H1 (cell line): ENCODE data around the gene OLFML2B. TPM values are rescaled to one million over a fixed set of nuclear protein-coding genes. Genes with fewer than 3 reads are reported as not detected.

Source experiments
- CTCF ChIA-PET: fragments of 300-600 bp; sonication (Branson Sonifier 250); formaldehyde crosslinking; loops from one replicate; lab custom pipeline; 2021; ENCODE audit not compliant: partially characterized antibody; lab: Charles Lee
- POLR2A ChIA-PET: fragments of 300-600 bp; sonication (Branson Sonifier 250); formaldehyde crosslinking; loops from one replicate; lab custom pipeline; 2021; ENCODE audit warnings: inconsistent platforms; ENCODE audit not compliant: partially characterized antibody; lab: Charles Lee
- DNase-seq, 2 experiments: peaks; one replicate each; pipeline versions ENCODE4 v3.0.0 to v3.0.0-alpha.2; 2010 to 2022; ENCODE audit warnings: low spot score in 2 of 2, low read depth in 1 of 2, mixed read lengths in 1 of 2
- FAIRE-seq: peaks from 2 replicates; lab custom pipeline; 2011; peaks lifted over from hg19 to GRCh38; lab: Jason Lieb, UNC
- H2AFZ ChIP-seq: 2 replicates; pipeline ENCODE4 v1.8.1; 2012; ENCODE audit warnings: low read length, inconsistent platforms
- H2AK5ac ChIP-seq: 2 replicates; pipeline ENCODE4 v1.6.1; 2013; ENCODE audit warnings: low read depth, low read length
- H2BK120ac ChIP-seq: replicated peaks from 2 replicates; pipeline ENCODE3; 2013; ENCODE audit warnings: low read depth, low read length, inconsistent platforms
- H2BK12ac ChIP-seq: 2 replicates; pipeline ENCODE4 v1.6.1; 2013; ENCODE audit warnings: low read depth, low read length
- H2BK15ac ChIP-seq: 2 replicates; pipeline ENCODE4 v1.6.1; 2013; ENCODE audit warnings: low read length
- H2BK20ac ChIP-seq: 2 replicates; pipeline ENCODE4 v1.6.1; 2013; ENCODE audit warnings: low read length
- H2BK5ac ChIP-seq: 2 replicates; pipeline ENCODE4 v1.6.1; 2013; ENCODE audit warnings: low read depth, low read length
- H3K14ac ChIP-seq: 2 replicates; pipeline ENCODE4 v1.6.1; 2013; ENCODE audit warnings: inconsistent platforms; ENCODE audit not compliant: insufficient read length
- H3K18ac ChIP-seq: 2 replicates; pipeline ENCODE4 v1.6.1; 2013; ENCODE audit warnings: low read length; ENCODE audit errors: extremely low read depth
- H3K23ac ChIP-seq: 2 replicates; pipeline ENCODE4 v1.6.1; 2013; ENCODE audit warnings: inconsistent platforms; ENCODE audit not compliant: insufficient read length
- H3K23me2 ChIP-seq: 2 replicates; pipeline ENCODE4 v1.6.1; 2013; ENCODE audit warnings: low read depth, low read length
- H3K27ac ChIP-seq: 2 replicates; pipeline ENCODE4 v1.6.1; 2011; ENCODE audit warnings: low read depth, low read length, inconsistent platforms
- H3K27me3 ChIP-seq, 4 experiments: replicated peaks in 1 of 4; 1 replicate in 1 of 4; 2 replicates in 3 of 4; pipeline versions ENCODE4 v1.6.1 to v1.8.1; 2011 to 2013; ENCODE audit warnings: low read length in 3 of 4, mild to moderate bottlenecking in 3 of 4, inconsistent platforms in 2 of 4, mixed read lengths in 2 of 4, moderate library complexity in 1 of 4; ENCODE audit not compliant: control insufficient read depth in 3 of 4, insufficient read depth in 3 of 4; ENCODE audit errors: extremely low read depth in 1 of 4
- H3K36me3 ChIP-seq, 4 experiments: 2 replicates each; pipeline versions ENCODE4 v1.6.1 to v1.8.1; 2011 to 2013; ENCODE audit warnings: mild to moderate bottlenecking in 4 of 4, low read length in 3 of 4, moderate library complexity in 2 of 4, control low read depth in 1 of 4, inconsistent platforms in 1 of 4; ENCODE audit not compliant: insufficient read depth in 4 of 4, control insufficient read depth in 2 of 4
- H3K4ac ChIP-seq: replicated peaks from 2 replicates; pipeline ENCODE3; 2013; ENCODE audit warnings: low read length, low read depth, mixed read lengths, inconsistent platforms; ENCODE audit not compliant: insufficient read length
- H3K4me1 ChIP-seq, 4 experiments: replicated peaks in 1 of 4; 1 replicate in 1 of 4; 2 replicates in 3 of 4; pipeline versions ENCODE4 v1.6.1 to v1.8.1; 2011 to 2013; ENCODE audit warnings: low read length in 3 of 4, inconsistent platforms in 2 of 4, mixed read lengths in 1 of 4; ENCODE audit not compliant: insufficient read depth in 4 of 4, control insufficient read depth in 3 of 4
- H3K4me2 ChIP-seq, 2 experiments: 2 replicates each; pipeline versions ENCODE4 v1.6.1 to v1.8.1; 2011 to 2013; ENCODE audit warnings: low read depth in 2 of 2, low read length in 2 of 2, control low read depth in 1 of 2, inconsistent platforms in 1 of 2, mild to moderate bottlenecking in 1 of 2; ENCODE audit not compliant: insufficient read depth in 1 of 2
- H3K4me3 ChIP-seq, 4 experiments: fragments of 200-600, 300-600 bp in 1 of 4; sonication (generic), shearing (Covaris generic), sonication (Bioruptor Twin) in 1 of 4; 2 replicates each; pipeline versions ENCODE4 v1.5.1 to v1.8.1; 2011 to 2016; ENCODE audit warnings: low read length in 4 of 4, low read depth in 3 of 4, control low read depth in 2 of 4, inconsistent platforms in 2 of 4, mild to moderate bottlenecking in 2 of 4, mixed read lengths in 1 of 4, moderate library complexity in 1 of 4; ENCODE audit not compliant: insufficient read depth in 2 of 4; ENCODE audit errors: extremely low read depth in 1 of 4
- H3K56ac ChIP-seq: replicated peaks from 2 replicates; pipeline ENCODE3; 2013; ENCODE audit warnings: low read depth, mild to moderate bottlenecking, mixed read lengths, low read length, inconsistent platforms; ENCODE audit not compliant: insufficient read length
- H3K79me1 ChIP-seq: 2 replicates; pipeline ENCODE4 v1.6.1; 2013; ENCODE audit warnings: low read depth, low read length, control low read depth
- H3K79me2 ChIP-seq, 2 experiments: 2 replicates each; pipeline versions ENCODE4 v1.6.1 to v1.8.1; 2012 to 2013; ENCODE audit warnings: low read length in 2 of 2, mild to moderate bottlenecking in 2 of 2, inconsistent platforms in 1 of 2; ENCODE audit not compliant: insufficient read depth in 2 of 2, control insufficient read depth in 1 of 2
- H3K9ac ChIP-seq, 4 experiments: replicated peaks in 1 of 4; 1 replicate in 1 of 4; 2 replicates in 3 of 4; pipeline versions ENCODE4 v1.6.1 to v1.8.1; 2011 to 2013; ENCODE audit warnings: low read depth in 3 of 4, low read length in 3 of 4, control low read depth in 2 of 4, mild to moderate bottlenecking in 2 of 4, moderate library complexity in 2 of 4, inconsistent platforms in 1 of 4; ENCODE audit errors: extremely low read depth in 1 of 4
- H3K9me3 ChIP-seq, 2 experiments: 2 replicates each; pipeline versions ENCODE4 v1.6.1 to v1.8.1; 2012 to 2013; ENCODE audit warnings: mild to moderate bottlenecking in 2 of 2, moderate library complexity in 2 of 2, control low read depth in 1 of 2, inconsistent platforms in 1 of 2, low read depth in 1 of 2, low read length in 1 of 2, mixed read lengths in 1 of 2; ENCODE audit not compliant: insufficient read depth in 2 of 2
- H4K20me1 ChIP-seq, 2 experiments: replicated peaks in 1 of 2; 2 replicates each; pipeline versions ENCODE3 to v1.8.1; 2011 to 2013; ENCODE audit warnings: inconsistent platforms in 2 of 2, low read length in 2 of 2, mild to moderate bottlenecking in 1 of 2; ENCODE audit not compliant: insufficient read depth in 2 of 2, control insufficient read depth in 1 of 2
- H4K5ac ChIP-seq: 2 replicates; pipeline ENCODE4 v1.6.1; 2013; ENCODE audit warnings: low read length, low read depth, mixed read lengths, inconsistent platforms; ENCODE audit not compliant: insufficient read length
- H4K8ac ChIP-seq: 2 replicates; pipeline ENCODE4 v1.8.0; 2013; ENCODE audit warnings: mild to moderate bottlenecking, moderate library complexity, low read length, inconsistent platforms; ENCODE audit not compliant: insufficient read depth; ENCODE audit errors: extremely low read depth
- H4K91ac ChIP-seq: replicated peaks from 2 replicates; pipeline ENCODE3; 2013; ENCODE audit warnings: low read length, mixed read lengths, inconsistent platforms; ENCODE audit not compliant: insufficient read length
- CBX8 ChIP-seq: fragments of 300-800, 300-1000 bp; sonication (generic); IDR thresholded peaks from 2 replicates; pipeline ENCODE4 v1.7.1; 2016; ENCODE audit warnings: low read depth, low read length, borderline replicate concordance
- EZH2 ChIP-seq: fragments of 200-600 bp; sonication (generic); IDR thresholded peaks from 2 replicates; pipeline ENCODE4 v1.7.1; 2012; ENCODE audit warnings: low read depth, mild to moderate bottlenecking, moderate library complexity, low read length, inconsistent platforms; ENCODE audit not compliant: severe bottlenecking
- TBP ChIP-seq: IDR thresholded peaks from 2 replicates; pipeline ENCODE4 v1.6.1; 2011; ENCODE audit warnings: low read depth, low read length, improper control_type of control experiment
- ZNF274 ChIP-seq: IDR thresholded peaks from 2 replicates; pipeline ENCODE4 v1.7.0; 2012; ENCODE audit warnings: low read length, borderline replicate concordance; ENCODE audit errors: extremely low read depth
- WGBS, 2 experiments: shearing (Covaris generic) in 1 of 2; methylation state at CpG; one replicate each; pipeline versions ENCODE4 v1.1.6 to v1.1.7; 2013 to 2015; ENCODE audit warnings: low lambda C conversion rate in 2 of 2, mixed read lengths in 2 of 2, inconsistent platforms in 1 of 2, low coverage in 1 of 2, missing lambda C conversion rate in 1 of 2; ENCODE audit not compliant: insufficient replicate concordance in 2 of 2, insufficient coverage in 1 of 2, insufficient read length in 1 of 2; ENCODE audit errors: extremely low coverage in 1 of 2, missing lambda C conversion rate in 1 of 2; 5-methylcytosine and 5-hydroxymethylcytosine counted together
- polyA plus RNA-seq, 7 experiments: library from polyadenylated mRNA; depleted of rRNA in 3 of 7; stranded (reverse) in 5 of 7; unstranded in 2 of 7; fragments of >200 nt in 5 of 7; fragments of 200-250 nt in 2 of 7; gene quantifications; 1 replicate in 5 of 7; 2 replicates in 1 of 7; 4 replicates in 1 of 7; pipeline versions ENCODE4 v1.2.1 to v1.2.3, GENCODE V29; 2011 to 2013; ENCODE audit warnings: missing spikeins in 2 of 7, mixed read lengths in 2 of 7
- total RNA-seq: library from RNA; stranded (reverse); fragmentation: NEBNext Ultra II Directional; extraction: Animal tissue kit (Norgen Biotek cat#: 25700); gene quantifications from 2 replicates; pipeline ENCODE4 v1.2.1, GENCODE V29; 2021

Gene OLFML2B
- total and polyA plus RNA-seq, 2 of the 8 experiments (the other 6 are each of a cell fraction or from before 2014, with no cell fraction given) = 6.5 to 10.4 TPM

DNA sequence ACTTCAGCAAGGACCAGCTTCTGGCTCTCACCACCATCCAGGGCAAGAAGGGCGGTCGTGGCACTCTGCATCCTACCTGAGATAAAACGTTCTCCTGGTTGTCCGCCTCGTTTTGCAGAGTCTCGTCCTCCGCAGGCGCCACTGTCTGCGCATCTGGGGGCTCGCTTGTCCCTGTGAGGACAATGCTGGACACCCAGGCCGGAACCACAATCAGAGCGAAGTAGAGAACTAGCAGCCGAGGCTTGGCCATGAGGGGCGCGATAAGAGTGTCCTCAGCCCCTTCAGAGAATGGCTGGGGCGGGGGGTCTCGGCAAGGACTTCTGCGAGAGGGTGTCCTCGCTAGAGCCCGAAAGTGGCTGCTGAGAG, 505 bp downstream of the OLFML2B start:
- H3K4me1 ChIP-seq = peaks cover 4 to 11% (median 8%) of the 10 kb centered on the region in 4 experiments
- H3K9me3 ChIP-seq = no peaks in the 10 kb centered on the region
- peaks cover 0 to 3% of the 10 kb centered on the region in 2 experiments for H4K20me1 ChIP-seq
- H2AFZ ChIP-seq = peak overlapping the region; percentile 81; the same call in 1 of the 2 replicates
- H3K4me2 ChIP-seq = peak overlapping the region; percentile 74 to 83
- no peak overlapping the region for H2BK120ac ChIP-seq
- H3K18ac ChIP-seq = peak overlapping the region; percentile 83
- no peak overlapping the region for H3K4ac ChIP-seq
- no peak overlapping the region; the same call in 1 of the 2 replicates for H2BK12ac ChIP-seq
- H2BK15ac ChIP-seq = peak overlapping the region; percentile 75; the same call in 1 of the 2 replicates
- peaks cover 10% of the 10 kb centered on the region for H3K23me2 ChIP-seq
- DNase-seq (no peak), FAIRE-seq (no peak)
- CTCF ChIA-PET = interaction anchor here (1.0 to 2.7 kb wide), 9 partner anchors 9 to 231 kb away, joined by 3 to 22 read pairs (median 6); no protein-coding TSS in a partner anchor
- no peaks in the 10 kb centered on the region for H3K79me2 ChIP-seq
- peak overlapping the region; percentile 91 for H4K8ac ChIP-seq
- H3K14ac ChIP-seq = no peak overlapping the region
- H2BK20ac ChIP-seq = no peak overlapping the region
- TF ChIP-seq ZNF274 (no peak), EZH2 (peak; percentile 29), TBP (no peak), CBX8 (no peak)
- no peak overlapping the region for H2BK5ac ChIP-seq
- WGBS, 2 experiments = 42% methylated on average over 20 of the region's 20 CpGs; no CpG with 5 or more reads in 1 of the 2 experiments
- no peaks in the 10 kb centered on the region for H3K36me3 ChIP-seq
- POLR2A ChIA-PET = interaction anchor here (1.3 to 1.8 kb wide), 3 partner anchors 11 to 108 kb away, joined by 3 to 4 read pairs (median 3); no protein-coding TSS in a partner anchor
- H4K91ac ChIP-seq = peak overlapping the region; percentile 45
- H4K5ac ChIP-seq = no peak overlapping the region
- H3K56ac ChIP-seq = no peak overlapping the region
- no peak overlapping the region for H3K23ac ChIP-seq
- no peak overlapping the region for H2AK5ac ChIP-seq
- H3K4me3 ChIP-seq = peak overlapping the region; percentile 59 to 81 (median 68)
- peak overlapping the region in 2 of 4 experiments; percentile 3 to 25; a peak in 4 of 7 replicates for H3K9ac ChIP-seq
- peaks cover 1 to 30% (median 23%) of the 10 kb centered on the region in 4 experiments for H3K27me3 ChIP-seq
- no peak overlapping the region for H3K27ac ChIP-seq
- no peaks in the 10 kb centered on the region for H3K79me1 ChIP-seq
